Hepatocyte (in vitro differentiated cells): Measurements from ENCODE around the gene SEH1L.

ENCODE experiments used
- EZH2 ChIP-seq: fragments of 200-600 bp; sonication (generic); IDR thresholded peaks from 2 replicates; pipeline ENCODE4 v1.6.1; 2016; ENCODE audit warnings: antibody characterized with exemption, mild to moderate bottlenecking, borderline replicate concordance
- TF ChIP-seq, protein P1 (sequence below): fragments of 200-600 bp; sonication (generic); IDR thresholded peaks from 2 replicates; pipeline ENCODE4 v1.5.1; 2016; ENCODE audit warnings: antibody characterized with exemption, mild to moderate bottlenecking; ENCODE audit not compliant: poor library complexity

DNA sequence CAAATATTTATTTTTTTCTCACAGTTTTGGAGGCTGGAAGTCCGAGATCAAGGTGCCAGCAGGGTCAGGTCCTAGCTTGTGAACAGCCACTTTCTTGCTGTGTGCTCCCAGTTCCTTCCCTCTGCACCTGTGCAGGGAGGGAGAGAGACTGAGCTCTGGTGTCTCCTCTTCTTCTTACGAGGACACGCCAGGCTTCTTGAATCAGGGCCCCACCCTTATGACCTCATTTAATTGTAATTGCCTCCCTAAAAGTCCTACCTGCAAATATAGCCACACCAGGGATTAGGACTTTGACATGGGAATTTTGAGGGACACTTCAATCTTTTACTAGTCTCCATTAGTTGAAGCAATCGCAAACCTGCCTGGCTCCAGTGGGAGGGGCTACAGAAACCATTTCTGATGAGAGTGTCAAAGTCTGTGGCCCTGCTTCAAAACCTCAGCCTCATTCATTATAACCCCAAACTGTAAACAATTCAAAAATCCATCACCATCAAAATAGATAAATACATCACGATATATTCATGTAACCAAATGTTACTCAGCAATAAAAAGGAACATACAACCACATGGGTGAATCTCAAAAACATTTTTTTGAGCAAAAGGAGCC is 18.2 kb upstream of the SEH1L start:
- TF ChIP-seq, protein P1, sequence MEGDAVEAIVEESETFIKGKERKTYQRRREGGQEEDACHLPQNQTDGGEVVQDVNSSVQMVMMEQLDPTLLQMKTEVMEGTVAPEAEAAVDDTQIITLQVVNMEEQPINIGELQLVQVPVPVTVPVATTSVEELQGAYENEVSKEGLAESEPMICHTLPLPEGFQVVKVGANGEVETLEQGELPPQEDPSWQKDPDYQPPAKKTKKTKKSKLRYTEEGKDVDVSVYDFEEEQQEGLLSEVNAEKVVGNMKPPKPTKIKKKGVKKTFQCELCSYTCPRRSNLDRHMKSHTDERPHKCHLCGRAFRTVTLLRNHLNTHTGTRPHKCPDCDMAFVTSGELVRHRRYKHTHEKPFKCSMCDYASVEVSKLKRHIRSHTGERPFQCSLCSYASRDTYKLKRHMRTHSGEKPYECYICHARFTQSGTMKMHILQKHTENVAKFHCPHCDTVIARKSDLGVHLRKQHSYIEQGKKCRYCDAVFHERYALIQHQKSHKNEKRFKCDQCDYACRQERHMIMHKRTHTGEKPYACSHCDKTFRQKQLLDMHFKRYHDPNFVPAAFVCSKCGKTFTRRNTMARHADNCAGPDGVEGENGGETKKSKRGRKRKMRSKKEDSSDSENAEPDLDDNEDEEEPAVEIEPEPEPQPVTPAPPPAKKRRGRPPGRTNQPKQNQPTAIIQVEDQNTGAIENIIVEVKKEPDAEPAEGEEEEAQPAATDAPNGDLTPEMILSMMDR, result no peak
- TF ChIP-seq EZH2, result no peak
